GM04504 (cell line): Measurements from ENCODE around the gene PWP1.
"Not testable (repeated sequence)": the region's sequence is repeated elsewhere in the genome, so short reads cannot be mapped to it uniquely, and the experiment has no call there.

Experiments
- DNase-seq: peaks from one replicate; pipeline ENCODE4 v3.0.0-alpha.2; 2012; ENCODE audit warnings: low read depth

PWP1 gene

GRCh38 chr12:107668320-107669098 is 17.1 kb upstream of the PWP1 start:
- no peak for DNase-seq

GRCh38 chr12:107669946-107670345 is 15.7 kb upstream of the PWP1 start:
- no peak for DNase-seq

- DNase-seq: no peak
Observed at GRCh38 chr12:107670999-107671643, 14.5 kb upstream of the PWP1 start.

GRCh38 chr12:107677671-107678070 is 7.9 kb upstream of the PWP1 start:
- no peak for DNase-seq

- no peak for DNase-seq
Observed at GRCh38 chr12:107679336-107679735, 6.3 kb upstream of the PWP1 start.

- no peak for DNase-seq
Observed at GRCh38 chr12:107681455-107681835, 4.2 kb upstream of the PWP1 start.

- DNase-seq: no peak
Observed at GRCh38 chr12:107681836-107682820, 3.5 kb upstream of the PWP1 start.

- DNase-seq: no peak
Observed at GRCh38 chr12:107684029-107684795, 1.4 kb upstream of the PWP1 start.

GRCh38 chr12:107684990-107685359 is 624 bp upstream of the PWP1 start:
- DNase-seq: no peak

- not testable (repeated sequence) for DNase-seq
Observed at GRCh38 chr12:107695772-107696171, 10.2 kb downstream of the PWP1 start.

- no peak for DNase-seq
Observed at GRCh38 chr12:107702106-107702505, 16.5 kb downstream of the PWP1 start.

GRCh38 chr12:107704041-107704440 is 18.4 kb downstream of the PWP1 start:
- DNase-seq: no peak

GRCh38 chr12:107705522-107705921 is 19.9 kb downstream of the PWP1 start:
- not testable (repeated sequence) for DNase-seq

GRCh38 chr12:107715780-107716179 is 30.2 kb downstream of the PWP1 start:
- no peak for DNase-seq

GRCh38 chr12:107718606-107719005 is 33.0 kb downstream of the PWP1 start:
- no peak for DNase-seq

GRCh38 chr12:107727327-107727726 is 41.7 kb downstream of the PWP1 start:
- DNase-seq: not testable (repeated sequence)

GRCh38 chr12:107727742-107728141 is 42.1 kb downstream of the PWP1 start:
- DNase-seq: not testable (repeated sequence)

GRCh38 chr12:107730618-107731341 is 45.2 kb downstream of the PWP1 start:
- DNase-seq: no peak

- DNase-seq: no peak
Observed at GRCh38 chr12:107731366-107731765, 45.8 kb downstream of the PWP1 start.

GRCh38 chr12:107732365-107732764 is 46.8 kb downstream of the PWP1 start:
- DNase-seq: no peak

- no peak for DNase-seq
Observed at GRCh38 chr12:107734139-107734538, 48.5 kb downstream of the PWP1 start.
